Kidney (tissue), 14 donors: Measurements from ENCODE around the gene ADAMTS20. TPM values are rescaled to one million over a fixed set of nuclear protein-coding genes. Genes with fewer than 3 reads are reported as not detected.

ENCODE experiments used
- DNase-seq, 5 donors: peaks; one replicate each; pipeline ENCODE4 v3.0.0-alpha.2; 2013 to 2020
- FAIRE-seq: peaks from 2 replicates; lab custom pipeline; 2012; peaks lifted over from hg19 to GRCh38; lab: Jason Lieb, UNC
- H3K27ac ChIP-seq, 2 donors: one replicate each; pipeline ENCODE4 v1.7.0; 2013; ENCODE audit warnings: low read depth in 2 of 2, low read length in 2 of 2, inconsistent platforms in 1 of 2
- H3K27me3 ChIP-seq: one replicate; pipeline ENCODE4 v1.7.1; 2013; ENCODE audit warnings: low read length, inconsistent platforms; ENCODE audit not compliant: control insufficient read depth, insufficient read depth
- H3K36me3 ChIP-seq, 3 donors: one replicate each; pipeline versions ENCODE4 v1.7.0 to v1.7.1; 2013; ENCODE audit warnings: low read length in 3 of 3, control low read depth in 1 of 3, inconsistent platforms in 1 of 3; ENCODE audit not compliant: insufficient read depth in 3 of 3, control insufficient read depth in 2 of 3
- H3K4me1 ChIP-seq, 3 donors: one replicate each; pipeline versions ENCODE4 v1.7.0 to v1.7.1; 2013; ENCODE audit warnings: low read length in 3 of 3, inconsistent platforms in 1 of 3, low read depth in 1 of 3; ENCODE audit not compliant: control insufficient read depth in 2 of 3, insufficient read depth in 2 of 3
- H3K4me3 ChIP-seq, 3 donors: one replicate each; pipeline versions ENCODE4 v1.7.0 to v1.8.1; 2013; ENCODE audit warnings: low read length in 3 of 3, control low read depth in 1 of 3, inconsistent platforms in 1 of 3
- H3K9ac ChIP-seq, 3 donors: one replicate each; pipeline versions ENCODE4 v1.7.0 to v1.7.1; 2013; ENCODE audit warnings: low read length in 3 of 3, control low read depth in 1 of 3, inconsistent platforms in 1 of 3
- H3K9me3 ChIP-seq, 3 donors: one replicate each; pipeline versions ENCODE4 v1.7.0 to v1.7.1; 2013; ENCODE audit warnings: low read length in 3 of 3, control low read depth in 1 of 3, inconsistent platforms in 1 of 3; ENCODE audit not compliant: control insufficient read depth in 2 of 3, insufficient read depth in 1 of 3
- CTCF ChIP-seq: IDR thresholded peaks from 3 replicates; pipeline ENCODE4 v1.5.1; 2012; ENCODE audit warnings: mild to moderate bottlenecking, moderate library complexity, borderline replicate concordance; ENCODE audit not compliant: insufficient read depth; ENCODE audit errors: extremely low read depth
- intact Hi-C: fragments of 100-400 bp; cut with DNase I; formaldehyde crosslinking; loops from one replicate; pipeline ENCODE4 v1.11.1; 2022
- polyA plus RNA-seq: library from polyadenylated mRNA; stranded (reverse); fragments of 350-450 nt; fragmentation: Illumina TruSeq; extraction: RNeasy Lipid Tissue Mini Kit (QIAGEN cat#74804); gene quantifications from one replicate; pipeline ENCODE4 v1.2.3, GENCODE V29; 2014; ENCODE audit warnings: low read depth, low replicate concordance; ENCODE audit not compliant: insufficient read depth
- total RNA-seq: library from RNA; stranded (reverse); fragmentation: NEBNext Ultra II Directional; extraction: Animal tissue kit (Norgen Biotek cat#: 25700); gene quantifications from one replicate; pipeline ENCODE4 v1.2.1, GENCODE V29; 2021
- donor health status: control.
- donor health status: control.
- donor health status: control.
- donor health status: control.
- donor health status: control.
- donor health status: DM: yes; HTN: yes; CAD: no.
- donor health status: Normal renal cell carcinoma (clear cell type).

ADAMTS20 gene
- total and polyA plus RNA-seq, 2 donors from 2014 or later: not detected

GRCh38 chr12:43352001-43352400 lies 200.0 kb downstream of the ADAMTS20 start:
- no peaks in the 10 kb centered on the region for H3K9me3 ChIP-seq
- no peaks in the 10 kb centered on the region for H3K4me1 ChIP-seq
- H3K27me3 ChIP-seq: no peaks in the 10 kb centered on the region
- no peak overlapping the region for H3K27ac ChIP-seq
- no peak overlapping the region for H3K9ac ChIP-seq
- no peak for TF ChIP-seq CTCF
- DNase-seq (no peak), FAIRE-seq (no peak)
- no peak overlapping the region for H3K4me3 ChIP-seq
- intact Hi-C loops: no loop called here
- no peaks in the 10 kb centered on the region for H3K36me3 ChIP-seq

- H3K4me1 ChIP-seq: no peaks in the 10 kb centered on the region
- no peaks in the 10 kb centered on the region for H3K27me3 ChIP-seq
- H3K9me3 ChIP-seq: peaks cover 0 to 2% (median 0%) of the 10 kb centered on the region in 3 donors
- no peak overlapping the region for H3K4me3 ChIP-seq
- no peak overlapping the region for H3K9ac ChIP-seq
- no peaks in the 10 kb centered on the region for H3K36me3 ChIP-seq
- intact Hi-C loops: no loop called here
- peak in 1 of 5 donors; percentile 17 for DNase-seq
- FAIRE-seq: no peak
- no peak overlapping the region for H3K27ac ChIP-seq
- TF ChIP-seq CTCF: no peak
Observed at GRCh38 chr12:43349863-43350262, 202.1 kb downstream of the ADAMTS20 start.

GRCh38 chr12:43348221-43348620 lies 203.8 kb downstream of the ADAMTS20 start:
- H3K27me3 ChIP-seq: no peaks in the 10 kb centered on the region
- FAIRE-seq: no peak
- H3K27ac ChIP-seq: no peak overlapping the region
- no peak overlapping the region for H3K4me3 ChIP-seq
- H3K4me1 ChIP-seq: no peaks in the 10 kb centered on the region
- no peak overlapping the region for H3K9ac ChIP-seq
- peaks cover 0 to 7% (median 0%) of the 10 kb centered on the region in 3 donors for H3K9me3 ChIP-seq
- no peak for DNase-seq
- intact Hi-C loops: no loop called here
- H3K36me3 ChIP-seq: no peaks in the 10 kb centered on the region
- TF ChIP-seq CTCF: no peak

GRCh38 chr12:43347026-43347425 lies 205.0 kb downstream of the ADAMTS20 start:
- Histone ChIP-seq H3K9ac (no peak overlapping the region), H3K36me3 (no peaks in the 10 kb centered on the region), H3K27ac (no peak overlapping the region), H3K4me3 (no peak overlapping the region), H3K9me3 (peaks cover 0 to 7% (median 0%) of the 10 kb centered on the region in 3 donors), H3K27me3 (no peaks in the 10 kb centered on the region), H3K4me1 (no peaks in the 10 kb centered on the region)
- no peak for FAIRE-seq
- no peak for TF ChIP-seq CTCF
- intact Hi-C loops: no loop called here
- DNase-seq: no peak
